ENCODE data around the gene CDH18.

DNA sequence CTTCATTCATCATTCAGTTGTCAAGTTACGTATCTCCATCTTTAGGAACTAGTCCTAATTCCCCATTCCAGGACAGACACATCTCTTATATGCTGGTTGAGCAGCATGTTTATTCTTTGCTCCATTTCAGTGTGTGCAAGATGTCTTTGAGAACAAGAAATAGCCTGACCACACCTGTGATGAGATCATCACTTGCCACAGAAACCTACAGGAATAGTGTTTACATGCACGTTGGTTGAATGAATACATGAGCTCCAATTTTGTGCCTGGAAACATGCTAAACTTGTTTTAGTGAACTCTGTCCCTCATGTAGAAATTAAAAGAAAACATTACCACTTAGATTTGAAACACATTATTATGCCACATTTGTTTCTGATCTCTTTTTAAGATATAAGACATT, 489.1 kb downstream of the CDH18 start:
- TF ChIP-seq, protein P1, sequence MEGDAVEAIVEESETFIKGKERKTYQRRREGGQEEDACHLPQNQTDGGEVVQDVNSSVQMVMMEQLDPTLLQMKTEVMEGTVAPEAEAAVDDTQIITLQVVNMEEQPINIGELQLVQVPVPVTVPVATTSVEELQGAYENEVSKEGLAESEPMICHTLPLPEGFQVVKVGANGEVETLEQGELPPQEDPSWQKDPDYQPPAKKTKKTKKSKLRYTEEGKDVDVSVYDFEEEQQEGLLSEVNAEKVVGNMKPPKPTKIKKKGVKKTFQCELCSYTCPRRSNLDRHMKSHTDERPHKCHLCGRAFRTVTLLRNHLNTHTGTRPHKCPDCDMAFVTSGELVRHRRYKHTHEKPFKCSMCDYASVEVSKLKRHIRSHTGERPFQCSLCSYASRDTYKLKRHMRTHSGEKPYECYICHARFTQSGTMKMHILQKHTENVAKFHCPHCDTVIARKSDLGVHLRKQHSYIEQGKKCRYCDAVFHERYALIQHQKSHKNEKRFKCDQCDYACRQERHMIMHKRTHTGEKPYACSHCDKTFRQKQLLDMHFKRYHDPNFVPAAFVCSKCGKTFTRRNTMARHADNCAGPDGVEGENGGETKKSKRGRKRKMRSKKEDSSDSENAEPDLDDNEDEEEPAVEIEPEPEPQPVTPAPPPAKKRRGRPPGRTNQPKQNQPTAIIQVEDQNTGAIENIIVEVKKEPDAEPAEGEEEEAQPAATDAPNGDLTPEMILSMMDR (conservative IDR thresholded peaks at IDR 0.05; ENCODE audit: low read length): no peak
- no peak for TF ChIP-seq EZH2phosphoT487 (IDR thresholded peaks at IDR 0.05; ENCODE audit: borderline replicate concordance, low read depth, low read length)
